NT2/D1 (cell line): ENCODE data around the gene FRMD3.

Experiments
- SUZ12 ChIP-seq: IDR thresholded peaks from 2 replicates; pipeline ENCODE4 v1.6.1; 2011; ENCODE audit not compliant: insufficient read length, insufficient read depth; ENCODE audit errors: extremely low read depth
- YY1 ChIP-seq: IDR thresholded peaks from 2 replicates; pipeline ENCODE4 v1.6.1; 2011; ENCODE audit not compliant: insufficient read length, insufficient read depth

GRCh38 chr9:83440641-83441040, 97.6 kb downstream of the FRMD3 start:
- TF ChIP-seq YY1 = no peak
- no peak for TF ChIP-seq SUZ12
